Ascending aorta (tissue), 2 donors: Measurements from ENCODE around the gene NUDT8. TPM values are rescaled to one million over a fixed set of nuclear protein-coding genes. Genes with fewer than 3 reads are reported as not detected.

ENCODE experiments used
- DNase-seq, 2 donors: peaks; one replicate each; pipeline ENCODE4 v3.0.0-alpha.2; 2019; ENCODE audit warnings: low spot score in 2 of 2
- H3K27ac ChIP-seq, 2 donors: fragments of 200-600 bp; sonication (generic); one replicate each; pipeline ENCODE4 v1.5.1; 2016 to 2017; ENCODE audit warnings: mild to moderate bottlenecking in 1 of 2
- H3K27me3 ChIP-seq: fragments of 200-600 bp; sonication (generic); one replicate; pipeline ENCODE4 v1.5.1; 2017
- H3K36me3 ChIP-seq, 2 donors: fragments of 200-600 bp; sonication (generic); one replicate each; pipeline ENCODE4 v1.5.1; 2016
- H3K4me1 ChIP-seq, 2 donors: fragments of 200-600 bp; sonication (generic); one replicate each; pipeline ENCODE4 v1.5.1; 2016 to 2017; ENCODE audit warnings: mild to moderate bottlenecking in 1 of 2
- H3K4me3 ChIP-seq, 2 donors: fragments of 200-600 bp; sonication (generic); one replicate each; pipeline ENCODE4 v1.5.1; 2016 to 2017; ENCODE audit warnings: mild to moderate bottlenecking in 1 of 2
- H3K9me3 ChIP-seq, 2 donors: fragments of 200-600 bp; sonication (generic); one replicate each; pipeline ENCODE4 v1.5.1; 2016
- CTCF ChIP-seq, 3 experiments: fragments of 200-600 bp in 2 of 3; fragments of 450-650 bp in 1 of 3; sonication (generic) in 2 of 3; IDR thresholded peaks; one replicate each; pipeline ENCODE4 v1.5.1; 2016 to 2019; ENCODE audit warnings: antibody characterized with exemption in 3 of 3, mild to moderate bottlenecking in 1 of 3, moderate library complexity in 1 of 3
- intact Hi-C: fragments of 100-400 bp; cut with DNase I; formaldehyde crosslinking; loops from one replicate; pipeline ENCODE4 v1.15.1; 2023
- total RNA-seq: library from RNA; depleted of rRNA; stranded (reverse); fragments of >200 nt; gene quantifications from one replicate; pipeline ENCODE4 v1.1.0, GENCODE V29; 2016

Gene NUDT8
- total RNA-seq, 1 donor from 2014 or later, result 23.4 TPM

GRCh38 chr11:67581469-67581868 is 48.3 kb downstream of the NUDT8 start:
- Histone ChIP-seq H3K4me1 (peaks cover 11 to 17% of the 10 kb centered on the region in 2 donors), H3K9me3 (no peaks in the 10 kb centered on the region), H3K4me3 (no peak overlapping the region), H3K27ac (no peak overlapping the region), H3K27me3 (no peaks in the 10 kb centered on the region), H3K36me3 (peaks cover 6 to 9% of the 10 kb centered on the region in 2 donors)
- intact Hi-C loops, result loop anchor here (5.0 kb wide), 1 partner anchor 76 kb away; no protein-coding TSS in a partner anchor
- DNase-seq, result no peak
- no peak for TF ChIP-seq CTCF (IDR thresholded peaks at IDR 0.05)

DNA sequence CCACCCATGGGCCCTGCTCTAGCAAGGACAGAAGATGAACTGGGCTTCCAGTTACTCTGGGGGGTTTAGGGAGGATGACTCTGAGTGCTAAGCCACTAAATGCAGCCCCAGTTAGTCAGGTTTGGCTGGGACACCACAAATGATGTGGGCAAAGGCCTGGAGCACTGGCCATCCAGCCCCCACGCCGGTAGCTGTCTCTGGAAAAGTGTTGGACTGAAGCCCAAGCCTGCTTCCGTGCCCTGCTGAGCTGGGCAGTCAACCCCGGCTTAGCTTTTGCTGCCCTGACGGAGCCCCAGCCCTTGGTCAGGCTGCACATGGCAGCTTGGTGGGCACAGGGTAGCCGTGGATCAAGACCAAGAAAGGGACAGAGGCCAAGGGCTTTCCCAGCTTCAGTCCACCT is 51.8 kb downstream of the NUDT8 start:
- Histone ChIP-seq H3K27me3 (no peaks in the 10 kb centered on the region), H3K4me3 (no peak overlapping the region), H3K9me3 (no peaks in the 10 kb centered on the region), H3K4me1 (peaks cover 0 to 5% of the 10 kb centered on the region in 2 donors), H3K27ac (no peak overlapping the region), H3K36me3 (no peaks in the 10 kb centered on the region)
- no peak for TF ChIP-seq CTCF (IDR thresholded peaks at IDR 0.05)
- no peak for DNase-seq
- intact Hi-C loops, result no loop called here

Other genes starting within 250 kb of the NUDT8 start
- gene RAD9A, start 238.0 kb downstream of the NUDT8 start, total RNA-seq, result 22.6 TPM
- 113 TPM for gene PPP1CA, start 228.1 kb downstream of the NUDT8 start, total RNA-seq
- 0.64 TPM for gene TBC1D10C, start 225.9 kb downstream of the NUDT8 start, total RNA-seq
- gene CARNS1, start 214.3 kb downstream of the NUDT8 start, total RNA-seq, result 6.0 TPM
- gene RPS6KB2, start 201.4 kb downstream of the NUDT8 start, total RNA-seq, result 72.3 TPM
- 26.6 TPM for gene PTPRCAP, start 192.3 kb downstream of the NUDT8 start, total RNA-seq
- gene CORO1B, start 186.5 kb downstream of the NUDT8 start, total RNA-seq, result 93.4 TPM
- gene GPR152, start 177.2 kb downstream of the NUDT8 start, total RNA-seq, result not detected
- gene CABP4, start 174.6 kb downstream of the NUDT8 start, total RNA-seq, result not detected
- 189 TPM for gene TMEM134, start 160.7 kb downstream of the NUDT8 start, total RNA-seq
- 116 TPM for gene AIP, start 146.9 kb downstream of the NUDT8 start, total RNA-seq
- gene PITPNM1, start 124.6 kb downstream of the NUDT8 start, total RNA-seq, result 31.8 TPM
- 159 TPM for gene CDK2AP2, start 121.8 kb downstream of the NUDT8 start, total RNA-seq
- not detected for gene CABP2, start 106.5 kb downstream of the NUDT8 start, total RNA-seq
- 1,335 TPM for gene GSTP1, start 46.1 kb downstream of the NUDT8 start, total RNA-seq
- 128 TPM for gene NDUFV1, start 23.0 kb downstream of the NUDT8 start, total RNA-seq
- not detected for gene TBX10, start 9.8 kb upstream of the NUDT8 start, total RNA-seq
- not detected for gene ACY3, start 20.8 kb upstream of the NUDT8 start, total RNA-seq
- gene ALDH3B2, start 44.7 kb upstream of the NUDT8 start, total RNA-seq, result not detected